HG03175 (cell line): Measurements from ENCODE around the gene ZKSCAN1.

Experiments
- ATAC-seq: cut with Tn5 transposase; IDR thresholded peaks from one replicate; pipeline ENCODE4 v1.9.1; 2021; ENCODE audit warnings: mild to moderate bottlenecking, moderate library complexity; ENCODE audit not compliant: unreplicated experiment

Gene ZKSCAN1

GRCh38 chr7:100075418-100075817, 60.0 kb downstream of the ZKSCAN1 start:
- ATAC-seq: no peak

GRCh38 chr7:100077205-100077604, 61.8 kb downstream of the ZKSCAN1 start:
- no peak for ATAC-seq

- no peak for ATAC-seq
These were observed 63.7 kb downstream of the ZKSCAN1 start for GRCh38 chr7:100079024-100079560.

GRCh38 chr7:100080907-100081534, 65.6 kb downstream of the ZKSCAN1 start:
- peak; percentile 15 for ATAC-seq

- ATAC-seq: peak; percentile 80
These were observed 66.2 kb downstream of the ZKSCAN1 start, which contains the start of gene ZNF3 for GRCh38 chr7:100081535-100082102. Gene ZNF3 (minus strand): TSS chr7:100081723. CDS start chr7:100077357, 4,366 bp downstream.

- ATAC-seq: no peak
These were observed 67.6 kb downstream of the ZKSCAN1 start for GRCh38 chr7:100082978-100083377.

GRCh38 chr7:100085515-100085914, 70.1 kb downstream of the ZKSCAN1 start:
- ATAC-seq: no peak

GRCh38 chr7:100087055-100087750, 71.8 kb downstream of the ZKSCAN1 start:
- no peak for ATAC-seq

- ATAC-seq: no peak
These were observed 72.8 kb downstream of the ZKSCAN1 start for GRCh38 chr7:100088095-100088620.

- ATAC-seq: peak; percentile 57
These were observed 73.4 kb downstream of the ZKSCAN1 start, which contains the start of gene COPS6 for GRCh38 chr7:100088621-100089457. Gene COPS6 (plus strand): TSS chr7:100088969. CDS start chr7:100088991, 22 bp downstream.

- no peak for ATAC-seq
These were observed 74.2 kb downstream of the ZKSCAN1 start for GRCh38 chr7:100089458-100090196.

GRCh38 chr7:100090527-100091410, 75.4 kb downstream of the ZKSCAN1 start:
- ATAC-seq: no peak
